ENCODE data around the gene SAA4.

- no peak for TF ChIP-seq GATA2 (IDR thresholded peaks at IDR 0.05; ENCODE audit: low read depth, low read length)
- no peak for TF ChIP-seq GATA3 (IDR thresholded peaks at IDR 0.05; ENCODE audit: low read depth, low read length)
Measured at GRCh38 chr11:18235394-18236334, 938 bp downstream of the SAA4 start.
